Dedifferentiated amniotic fluid mesenchymal stem cell (primary cell): ENCODE data around the gene NXPE1.
"Not testable (repeated sequence)": the region's sequence is repeated elsewhere in the genome, so short reads cannot be mapped to it uniquely, and the experiment has no call there.

Experiments
- DNase-seq: peaks from one replicate; pipeline ENCODE4 v3.0.0-alpha.2; 2016; ENCODE audit errors: extremely low spot score

NXPE1 gene

GRCh38 chr11:114559425-114560310 lies at the start of gene NXPE1:
TSS of gene NXPE1 (minus strand) at chr11:114559881. CDS start at chr11:114551201, 8,680 bp downstream.
- DNase-seq, result no peak

- no peak for DNase-seq
Measured at GRCh38 chr11:114609429-114609828, 49.7 kb upstream of the NXPE1 start.

GRCh38 chr11:114608605-114609004 lies 48.9 kb upstream of the NXPE1 start:
- DNase-seq, result not testable (repeated sequence)

- no peak for DNase-seq
Measured at GRCh38 chr11:114607753-114608459, 48.2 kb upstream of the NXPE1 start.

GRCh38 chr11:114606802-114607075 lies 47.1 kb upstream of the NXPE1 start:
- DNase-seq, result not testable (repeated sequence)

- DNase-seq, result no peak
Measured at GRCh38 chr11:114606003-114606801, 46.5 kb upstream of the NXPE1 start.

- no peak for DNase-seq
Measured at GRCh38 chr11:114605370-114605769, 45.7 kb upstream of the NXPE1 start.

- no peak for DNase-seq
Measured at GRCh38 chr11:114604886-114605285, 45.2 kb upstream of the NXPE1 start.

GRCh38 chr11:114604179-114604813 lies 44.6 kb upstream of the NXPE1 start:
- DNase-seq, result no peak

- DNase-seq, result not testable (repeated sequence)
Measured at GRCh38 chr11:114603151-114603550, 43.5 kb upstream of the NXPE1 start.

- DNase-seq, result no peak
Measured at GRCh38 chr11:114598461-114598860, 38.8 kb upstream of the NXPE1 start.

- DNase-seq, result no peak
Measured at GRCh38 chr11:114596175-114596919, 36.7 kb upstream of the NXPE1 start.

- DNase-seq, result no peak
Measured at GRCh38 chr11:114595571-114595970, 35.9 kb upstream of the NXPE1 start, which contains the start of gene NXPE4. TSS of gene NXPE4 (minus strand) at chr11:114595786. CDS start at chr11:114594759, 1,027 bp downstream.

- no peak for DNase-seq
Measured at GRCh38 chr11:114594703-114595102, 35.0 kb upstream of the NXPE1 start.

- no peak for DNase-seq
Measured at GRCh38 chr11:114587398-114587953, 27.8 kb upstream of the NXPE1 start.

- no peak for DNase-seq
Measured at GRCh38 chr11:114586797-114587196, 27.1 kb upstream of the NXPE1 start.

GRCh38 chr11:114571712-114572111 lies 12.0 kb upstream of the NXPE1 start:
- DNase-seq, result no peak

GRCh38 chr11:114569801-114570200 lies 10.1 kb upstream of the NXPE1 start:
- DNase-seq, result no peak

- DNase-seq, result no peak
Measured at GRCh38 chr11:114566276-114566675, 6.6 kb upstream of the NXPE1 start.

GRCh38 chr11:114564831-114565230 lies 5.2 kb upstream of the NXPE1 start:
- DNase-seq, result no peak

- no peak for DNase-seq
Measured at GRCh38 chr11:114563077-114563476, 3.4 kb upstream of the NXPE1 start.
